Measurements from ENCODE around the gene GRM3.

The GRM3 gene

GRCh38 chr7:86706406-86706805 is 62.7 kb downstream of the GRM3 start:
- no peak for DNase-seq

- DNase-seq, result no peak
Observed at GRCh38 chr7:86708031-86708680, 64.4 kb downstream of the GRM3 start.

GRCh38 chr7:86720306-86720705 is 76.6 kb downstream of the GRM3 start:
- DNase-seq, result no peak

GRCh38 chr7:86733783-86734182 is 90.1 kb downstream of the GRM3 start:
- DNase-seq, result no peak

- no peak for DNase-seq
Observed at GRCh38 chr7:86745013-86745745, 101.5 kb downstream of the GRM3 start.

- no peak for DNase-seq
Observed at GRCh38 chr7:86747698-86748097, 104.0 kb downstream of the GRM3 start.

GRCh38 chr7:86748201-86748600 is 104.5 kb downstream of the GRM3 start:
- no peak for DNase-seq

GRCh38 chr7:86748843-86749719 is 105.4 kb downstream of the GRM3 start:
- DNase-seq, result no peak

- DNase-seq, result no peak
Observed at GRCh38 chr7:86749741-86750665, 106.3 kb downstream of the GRM3 start.

- DNase-seq, result no peak
Observed at GRCh38 chr7:86760236-86760635, 116.5 kb downstream of the GRM3 start.

- DNase-seq, result no peak
Observed at GRCh38 chr7:86762129-86762528, 118.4 kb downstream of the GRM3 start.

- no peak for DNase-seq
Observed at GRCh38 chr7:86765931-86766330, 122.2 kb downstream of the GRM3 start.

- DNase-seq, result no peak
Observed at GRCh38 chr7:86768394-86768793, 124.7 kb downstream of the GRM3 start.

GRCh38 chr7:86768967-86769760 is 125.5 kb downstream of the GRM3 start:
- no peak for DNase-seq

- no peak for DNase-seq
Observed at GRCh38 chr7:86773309-86773708, 129.6 kb downstream of the GRM3 start.

GRCh38 chr7:86775203-86775602 is 131.5 kb downstream of the GRM3 start:
- no peak for DNase-seq

GRCh38 chr7:86776136-86776535 is 132.4 kb downstream of the GRM3 start:
- no peak for DNase-seq

- DNase-seq, result no peak
Observed at GRCh38 chr7:86778271-86778670, 134.6 kb downstream of the GRM3 start.

GRCh38 chr7:86784765-86785164 is 141.1 kb downstream of the GRM3 start:
- DNase-seq, result no peak

GRCh38 chr7:86785641-86786040 is 141.9 kb downstream of the GRM3 start:
- DNase-seq, result no peak

GRCh38 chr7:86786376-86786775 is 142.7 kb downstream of the GRM3 start:
- no peak for DNase-seq

- no peak for DNase-seq
Observed at GRCh38 chr7:86788948-86789347, 145.2 kb downstream of the GRM3 start.
